RWPE1 (cell line): ENCODE data around the gene IL7R.

Source experiments
- CTCF ChIA-PET: fragments of 350-600 bp; sonication (Branson Sonifier 250); formaldehyde crosslinking; extraction: SDS; loops from one replicate; lab custom pipeline; 2021; lab: Yijun Ruan, JAX
- POLR2A ChIA-PET: fragments of 400-600 bp; formaldehyde crosslinking; extraction: SDS; loops from one replicate; lab custom pipeline; 2020; ENCODE audit warnings: antibody characterized with exemption; ENCODE audit not compliant: low non-redundant PET; lab: Yijun Ruan, JAX
- DNase-seq: peaks from one replicate; pipeline ENCODE4 v3.0.0; 2012; ENCODE audit warnings: low spot score
- H3K27ac ChIP-seq: fragments of 450-650 bp; 2 replicates; pipeline ENCODE4 v1.5.1; 2017
- CTCF ChIP-seq: fragments of 450-650 bp; conservative IDR thresholded peaks from 2 replicates; pipeline ENCODE4 v1.5.1; 2017; ENCODE audit warnings: low read depth, mild to moderate bottlenecking

Gene IL7R

GRCh38 chr5:35849860-35850259, 6.8 kb upstream of the IL7R start:
- DNase-seq = no peak
- no peak for TF ChIP-seq CTCF
- ChIA-PET POLR2A (no interaction called here), CTCF (interaction anchor here (0.7 kb wide), 1 partner anchor 9 kb away, joined by 3 read pairs; no protein-coding TSS in a partner anchor)
- H3K27ac ChIP-seq = no peak overlapping the region

- DNase-seq = peak; percentile 17
- ChIA-PET CTCF (interaction anchor here (1.1 kb wide), 1 partner anchor 75 kb away, joined by 5 read pairs; no protein-coding TSS in a partner anchor), POLR2A (no interaction called here)
- no peak overlapping the region for H3K27ac ChIP-seq
- no peak for TF ChIP-seq CTCF
Measured at GRCh38 chr5:35850967-35851680, 5.6 kb upstream of the IL7R start.

GRCh38 chr5:35852084-35852734, 4.5 kb upstream of the IL7R start:
- H3K27ac ChIP-seq = no peak overlapping the region
- no peak for TF ChIP-seq CTCF
- ChIA-PET CTCF (no interaction called here), POLR2A (no interaction called here)
- no peak for DNase-seq

- TF ChIP-seq CTCF = no peak
- ChIA-PET CTCF (no interaction called here), POLR2A (no interaction called here)
- DNase-seq = no peak
- no peak overlapping the region for H3K27ac ChIP-seq
Measured at GRCh38 chr5:35852773-35853172, 3.9 kb upstream of the IL7R start.

DNA sequence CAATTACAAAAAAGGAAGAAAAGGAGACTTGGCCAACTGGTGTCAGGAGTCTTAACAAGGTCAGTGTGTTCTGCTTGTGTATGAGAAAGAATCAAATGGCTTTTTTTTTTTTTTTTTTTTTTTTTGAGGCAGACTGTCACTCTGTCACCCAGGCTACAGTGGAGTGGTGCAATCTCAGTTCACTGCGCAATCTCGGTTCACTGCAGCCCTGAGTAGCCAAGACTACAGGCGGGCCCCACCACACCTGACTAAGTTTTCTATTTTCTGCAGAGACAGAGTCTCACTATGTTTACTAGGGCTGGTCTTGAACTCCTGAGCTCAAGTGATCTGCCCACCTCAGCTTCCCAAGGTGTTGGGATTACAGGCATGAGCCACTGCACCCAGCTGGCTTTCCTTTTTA, 3.1 kb upstream of the IL7R start:
- no peak overlapping the region for H3K27ac ChIP-seq
- POLR2A ChIA-PET = no interaction called here
- no peak for DNase-seq
- CTCF ChIA-PET = no interaction called here
- no peak for TF ChIP-seq CTCF

GRCh38 chr5:35854248-35854647, 2.4 kb upstream of the IL7R start:
- CTCF ChIA-PET = no interaction called here
- no peak for DNase-seq
- POLR2A ChIA-PET = no interaction called here
- TF ChIP-seq CTCF = no peak
- no peak overlapping the region for H3K27ac ChIP-seq
